BE2C (cell line): Measurements from ENCODE around the gene RALGDS.
A peak's percentile ranks its signal among the peaks of the same experiment; 100 is the strongest.

Source experiments
- DNase-seq: peaks from one replicate; pipeline ENCODE4 v3.0.0-alpha.2; 2020
- H3K27me3 ChIP-seq: fragments of 250-450 bp; sonication (Bioruptor Pico); 2 replicates; pipeline ENCODE4 v1.5.1; 2020; ENCODE audit warnings: mild to moderate bottlenecking
- H3K36me3 ChIP-seq: fragments of 250-450 bp; sonication (Bioruptor Pico); 2 replicates; pipeline ENCODE4 v1.5.1; 2020; ENCODE audit warnings: mild to moderate bottlenecking
- H3K4me1 ChIP-seq: fragments of 250-450 bp; sonication (Bioruptor Pico); 2 replicates; pipeline ENCODE4 v1.5.1; 2020
- H3K4me3 ChIP-seq: 2 replicates; pipeline ENCODE4 v1.5.1; 2011; ENCODE audit warnings: low read depth, low read length
- H3K9me3 ChIP-seq: fragments of 250-450 bp; sonication (Bioruptor Pico); 2 replicates; pipeline ENCODE4 v1.5.1; 2020
- TF ChIP-seq, protein P1 (sequence below): IDR thresholded peaks from 2 replicates; pipeline ENCODE4 v1.5.1; 2012; ENCODE audit warnings: mild to moderate bottlenecking, low read depth, low read length

The RALGDS gene

DNA sequence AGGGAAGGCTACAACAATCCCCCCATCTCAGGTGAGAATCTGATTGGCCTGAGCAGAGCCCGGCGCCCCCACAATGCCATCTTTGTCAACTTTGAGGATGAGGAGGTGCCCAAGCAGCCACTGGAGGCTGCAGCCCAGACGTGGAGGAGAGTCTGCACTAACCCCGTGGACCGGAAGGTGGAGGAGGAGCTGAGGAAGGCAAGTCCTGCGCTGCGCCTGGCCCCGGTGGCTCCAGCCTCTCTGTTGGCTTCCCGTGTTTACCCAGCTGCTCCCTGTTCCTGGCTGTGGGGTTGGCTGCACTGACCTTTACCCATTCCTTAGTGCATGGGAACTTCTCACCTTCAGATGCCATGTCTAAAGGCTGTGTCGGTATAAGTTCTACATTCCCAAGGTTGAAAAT lies 70.3 kb downstream of the RALGDS start:
- no peak for DNase-seq
- H3K36me3 ChIP-seq = peaks cover 79% of the 10 kb centered on the region
- TF ChIP-seq, protein P1, sequence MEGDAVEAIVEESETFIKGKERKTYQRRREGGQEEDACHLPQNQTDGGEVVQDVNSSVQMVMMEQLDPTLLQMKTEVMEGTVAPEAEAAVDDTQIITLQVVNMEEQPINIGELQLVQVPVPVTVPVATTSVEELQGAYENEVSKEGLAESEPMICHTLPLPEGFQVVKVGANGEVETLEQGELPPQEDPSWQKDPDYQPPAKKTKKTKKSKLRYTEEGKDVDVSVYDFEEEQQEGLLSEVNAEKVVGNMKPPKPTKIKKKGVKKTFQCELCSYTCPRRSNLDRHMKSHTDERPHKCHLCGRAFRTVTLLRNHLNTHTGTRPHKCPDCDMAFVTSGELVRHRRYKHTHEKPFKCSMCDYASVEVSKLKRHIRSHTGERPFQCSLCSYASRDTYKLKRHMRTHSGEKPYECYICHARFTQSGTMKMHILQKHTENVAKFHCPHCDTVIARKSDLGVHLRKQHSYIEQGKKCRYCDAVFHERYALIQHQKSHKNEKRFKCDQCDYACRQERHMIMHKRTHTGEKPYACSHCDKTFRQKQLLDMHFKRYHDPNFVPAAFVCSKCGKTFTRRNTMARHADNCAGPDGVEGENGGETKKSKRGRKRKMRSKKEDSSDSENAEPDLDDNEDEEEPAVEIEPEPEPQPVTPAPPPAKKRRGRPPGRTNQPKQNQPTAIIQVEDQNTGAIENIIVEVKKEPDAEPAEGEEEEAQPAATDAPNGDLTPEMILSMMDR = no peak
- H3K4me1 ChIP-seq = peaks cover 2% of the 10 kb centered on the region; the same call in 1 of the 2 replicates
- H3K9me3 ChIP-seq = no peaks in the 10 kb centered on the region
- H3K27me3 ChIP-seq = no peaks in the 10 kb centered on the region
- no peak overlapping the region for H3K4me3 ChIP-seq

DNA sequence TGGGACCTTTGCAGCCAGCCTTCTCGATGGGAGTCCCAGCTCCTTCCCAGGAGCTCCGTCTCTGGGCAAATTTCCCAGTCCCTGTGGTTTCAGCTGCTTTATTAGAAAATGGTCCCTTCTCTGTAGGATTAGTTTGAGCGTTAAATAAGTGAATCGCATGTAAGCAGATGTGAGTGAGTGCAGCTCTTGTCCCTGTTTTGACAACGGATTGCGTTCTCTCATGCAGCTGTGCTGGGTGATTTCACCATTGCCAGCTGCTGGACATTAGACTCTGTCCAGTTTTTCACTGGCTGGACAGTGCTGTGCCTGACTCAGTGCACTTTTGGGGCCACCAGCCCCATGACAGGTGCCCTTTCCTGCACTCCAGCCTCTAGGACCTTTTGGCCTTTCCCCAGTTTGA lies 70.9 kb downstream of the RALGDS start:
- no peaks in the 10 kb centered on the region for H3K9me3 ChIP-seq
- H3K27me3 ChIP-seq = no peaks in the 10 kb centered on the region
- DNase-seq = no peak
- H3K4me3 ChIP-seq = no peak overlapping the region
- H3K4me1 ChIP-seq = peaks cover 2% of the 10 kb centered on the region; the same call in 1 of the 2 replicates
- TF ChIP-seq, protein P1 = no peak
- peaks cover 79% of the 10 kb centered on the region for H3K36me3 ChIP-seq

DNA sequence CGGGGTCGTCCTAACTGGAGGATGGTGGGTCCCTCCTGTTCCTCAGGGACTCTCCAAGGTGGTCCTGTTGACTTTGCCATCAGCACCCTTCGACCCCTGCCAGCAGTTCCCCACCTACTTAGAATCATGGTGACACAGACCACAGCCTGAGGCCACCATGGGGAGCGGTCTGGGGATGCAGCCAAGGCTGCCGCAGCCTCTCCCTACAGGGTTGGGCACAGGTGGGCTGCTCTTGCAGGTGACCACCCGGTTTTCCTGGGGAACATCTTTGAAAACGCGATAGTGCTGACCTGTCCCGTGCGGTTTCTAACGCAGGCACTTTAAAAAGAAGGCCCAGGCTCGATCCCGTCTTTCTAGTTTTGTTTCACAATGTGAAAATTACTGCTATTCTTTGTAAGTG lies 72.0 kb downstream of the RALGDS start:
- Histone ChIP-seq H3K9me3 (no peaks in the 10 kb centered on the region), H3K27me3 (no peaks in the 10 kb centered on the region), H3K4me3 (no peak overlapping the region), H3K4me1 (no peaks in the 10 kb centered on the region), H3K36me3 (peaks cover 78% of the 10 kb centered on the region)
- DNase-seq = no peak
- TF ChIP-seq, protein P1 = no peak

DNA sequence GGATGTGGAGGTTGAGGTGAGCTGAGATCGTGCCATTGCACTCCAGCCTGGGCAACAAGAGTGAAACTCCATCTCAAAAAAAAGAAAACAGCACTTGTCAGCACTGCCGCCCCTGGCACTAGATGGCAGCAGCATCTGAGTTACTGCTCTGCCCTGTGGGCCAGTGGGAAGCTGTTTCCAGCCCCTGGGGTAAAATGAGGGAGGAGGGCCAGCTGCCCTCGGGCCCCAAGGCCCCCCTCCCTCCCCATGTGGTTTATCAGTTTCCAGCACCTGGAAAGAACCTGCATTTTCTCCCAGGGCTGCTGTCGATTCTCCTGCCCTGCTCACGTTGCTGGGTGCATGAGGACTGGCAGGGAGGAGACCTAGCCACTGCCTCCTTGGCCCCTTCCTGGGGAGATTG lies 72.4 kb downstream of the RALGDS start:
- TF ChIP-seq, protein P1 = peak; percentile 65
- no peak overlapping the region for H3K4me3 ChIP-seq
- DNase-seq = peak; percentile 63
- H3K27me3 ChIP-seq = no peaks in the 10 kb centered on the region
- no peaks in the 10 kb centered on the region for H3K9me3 ChIP-seq
- peaks cover 77% of the 10 kb centered on the region for H3K36me3 ChIP-seq
- no peaks in the 10 kb centered on the region for H3K4me1 ChIP-seq
